CD4-positive, alpha-beta memory T cell (primary cell): Measurements from ENCODE around the gene CELSR2. TPM values are rescaled to one million over a fixed set of nuclear protein-coding genes. Genes with fewer than 3 reads are reported as not detected.

Experiments
- CTCF ChIA-PET: fragments of 350-600 bp; sonication (Branson Sonifier 250); formaldehyde crosslinking; loops from one replicate; lab custom pipeline; 2021; ENCODE audit warnings: inconsistent platforms; ENCODE audit not compliant: partially characterized antibody; lab: Charles Lee
- POLR2A ChIA-PET: fragments of 350-600 bp; sonication (Branson Sonifier 250); formaldehyde crosslinking; loops from one replicate; lab custom pipeline; 2021; ENCODE audit not compliant: partially characterized antibody; lab: Charles Lee
- DNase-seq, 5 donors: peaks; one replicate each; pipeline versions ENCODE4 v3.0.0 to v3.0.0-alpha.2; 2020 to 2022; ENCODE audit warnings: mixed read lengths in 1 of 5
- H3K27ac ChIP-seq: one replicate; pipeline ENCODE4 v1.7.0; 2013; ENCODE audit warnings: low read depth, low read length
- H3K27me3 ChIP-seq: 2 replicates; pipeline ENCODE4 v1.7.0; 2013; ENCODE audit warnings: mild to moderate bottlenecking, low read length, moderate library complexity; ENCODE audit not compliant: insufficient read depth
- H3K36me3 ChIP-seq: 2 replicates; pipeline ENCODE4 v1.7.0; 2013; ENCODE audit warnings: mild to moderate bottlenecking, low read length, moderate library complexity; ENCODE audit not compliant: insufficient read depth
- H3K4me1 ChIP-seq: 2 replicates; pipeline ENCODE4 v1.7.0; 2013; ENCODE audit warnings: mild to moderate bottlenecking, low read length, moderate library complexity; ENCODE audit not compliant: insufficient read depth
- H3K4me3 ChIP-seq, 2 donors: one replicate each; pipeline ENCODE4 v1.7.0; 2013; ENCODE audit warnings: low read length in 2 of 2, mild to moderate bottlenecking in 1 of 2
- H3K9me3 ChIP-seq, 2 donors: one replicate each; pipeline ENCODE4 v1.7.0; 2013; ENCODE audit warnings: low read length in 2 of 2, control low read depth in 1 of 2; ENCODE audit not compliant: control insufficient read depth in 1 of 2
- H3K27ac Mint-ChIP-seq, 7 donors: one replicate each; pipeline ENCODE4 v1.8.0; 2020 to 2021; ENCODE audit warnings: mixed read lengths in 7 of 7, mild to moderate bottlenecking in 6 of 7, inconsistent platforms in 3 of 7, moderate library complexity in 3 of 7
- H3K27me3 Mint-ChIP-seq, 2 donors: one replicate each; pipeline ENCODE4 v1.8.0; 2020 to 2021; ENCODE audit warnings: mixed read lengths in 2 of 2
- H3K36me3 Mint-ChIP-seq, 2 donors: one replicate each; pipeline ENCODE4 v1.8.0; 2020 to 2021; ENCODE audit warnings: mixed read lengths in 2 of 2, inconsistent platforms in 1 of 2, mild to moderate bottlenecking in 1 of 2
- H3K4me1 Mint-ChIP-seq, 4 donors: one replicate each; pipeline ENCODE4 v1.8.0; 2020 to 2021; ENCODE audit warnings: mixed read lengths in 4 of 4, mild to moderate bottlenecking in 1 of 4
- H3K4me3 Mint-ChIP-seq, 8 donors: one replicate each; pipeline ENCODE4 v1.8.0; 2020 to 2021; ENCODE audit warnings: mixed read lengths in 8 of 8, mild to moderate bottlenecking in 7 of 8, moderate library complexity in 6 of 8, inconsistent platforms in 3 of 8
- H3K9me3 Mint-ChIP-seq, 8 donors: one replicate each; pipeline ENCODE4 v1.8.0; 2020 to 2021; ENCODE audit warnings: mixed read lengths in 8 of 8, mild to moderate bottlenecking in 5 of 8, inconsistent platforms in 3 of 8, moderate library complexity in 1 of 8
- intact Hi-C: fragments of 100-400 bp; cut with micrococcal nuclease; formaldehyde crosslinking; loops from one replicate; pipeline ENCODE4 v1.15.1; 2023
- polyA plus RNA-seq, 2 donors: library from polyadenylated mRNA; unstranded; fragments of 300-500 nt; fragmentation: Illumina TruSeq; gene quantifications; one replicate each; pipeline ENCODE4 v1.2.3, GENCODE V29; 2021
- total RNA-seq, 2 experiments: library from RNA; stranded (reverse); gene quantifications; one replicate each; pipeline ENCODE4 v1.2.3, GENCODE V29; 2021

Gene CELSR2
- total and polyA plus RNA-seq, 4 experiments from 2014 or later = 0.52 to 3.1 (median 2.6) TPM; not detected in 1

DNA sequence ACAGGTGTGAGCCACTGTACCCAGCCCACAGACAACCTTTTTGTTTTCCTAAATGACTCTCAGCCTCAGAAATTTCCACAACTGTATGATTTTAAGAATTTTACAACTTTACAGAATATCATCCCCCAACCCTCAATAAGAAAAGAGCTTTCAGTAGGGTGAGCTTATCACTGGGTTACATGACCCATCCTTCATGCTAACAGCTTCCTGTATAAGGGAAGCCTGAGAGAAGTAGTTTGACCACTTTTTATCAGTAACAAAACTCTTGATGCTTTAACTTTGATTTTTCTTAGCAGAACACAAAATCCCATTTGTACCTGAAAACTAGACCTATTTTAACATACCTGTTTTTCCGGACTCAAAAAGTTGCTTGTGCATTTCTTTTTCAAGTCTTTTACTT lies 67.2 kb downstream of the CELSR2 start:
- Histone ChIP-seq H3K4me1 (no peaks in the 10 kb centered on the region), H3K27ac (no peak overlapping the region), H3K4me3 (no peak overlapping the region), H3K27me3 (no peaks in the 10 kb centered on the region), H3K9me3 (no peaks in the 10 kb centered on the region), H3K36me3 (no peaks in the 10 kb centered on the region)
- Mint-ChIP-seq H3K9me3 (no peaks in the 10 kb centered on the region), H3K4me1 (no peaks in the 10 kb centered on the region), H3K4me3 (no peak overlapping the region), H3K36me3 (no peaks in the 10 kb centered on the region), H3K27me3 (peaks cover 3 to 9% of the 10 kb centered on the region in 2 donors), H3K27ac (no peak overlapping the region)
- ChIA-PET CTCF (no interaction called here), POLR2A (no interaction called here)
- intact Hi-C loops = no loop called here
- no peak for DNase-seq

DNA sequence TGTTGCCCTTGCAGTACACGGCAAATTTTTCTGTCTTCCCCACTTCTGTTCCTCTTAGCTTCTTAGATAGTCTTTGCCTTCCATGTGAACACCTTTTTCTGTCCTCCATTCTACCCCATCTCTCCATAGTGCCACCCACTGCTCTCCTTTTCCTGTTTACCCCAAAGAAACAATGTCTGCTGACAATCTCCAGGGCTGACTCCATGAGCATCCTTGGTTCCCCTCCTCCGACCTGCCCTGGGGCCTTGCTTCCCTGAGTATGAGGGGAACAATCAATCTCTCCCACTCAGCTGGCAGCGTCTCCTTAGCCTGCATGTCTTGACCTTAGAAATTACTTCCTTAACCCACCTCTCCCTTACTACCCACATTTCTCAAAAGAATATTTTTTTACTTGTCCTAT lies 69.8 kb downstream of the CELSR2 start:
- intact Hi-C loops = no loop called here
- ChIA-PET POLR2A (no interaction called here), CTCF (no interaction called here)
- H3K9me3 Mint-ChIP-seq = no peaks in the 10 kb centered on the region
- Histone ChIP-seq H3K4me1 (no peaks in the 10 kb centered on the region), H3K36me3 (no peaks in the 10 kb centered on the region), H3K27ac (no peak overlapping the region), H3K4me3 (no peak overlapping the region), H3K27me3 (no peaks in the 10 kb centered on the region), H3K9me3 (no peaks in the 10 kb centered on the region)
- H3K4me3 Mint-ChIP-seq = no peak overlapping the region
- no peaks in the 10 kb centered on the region for H3K36me3 Mint-ChIP-seq
- no peaks in the 10 kb centered on the region for H3K4me1 Mint-ChIP-seq
- no peak overlapping the region for H3K27ac Mint-ChIP-seq
- no peak for DNase-seq
- peaks cover 5 to 6% of the 10 kb centered on the region in 2 donors for H3K27me3 Mint-ChIP-seq

DNA sequence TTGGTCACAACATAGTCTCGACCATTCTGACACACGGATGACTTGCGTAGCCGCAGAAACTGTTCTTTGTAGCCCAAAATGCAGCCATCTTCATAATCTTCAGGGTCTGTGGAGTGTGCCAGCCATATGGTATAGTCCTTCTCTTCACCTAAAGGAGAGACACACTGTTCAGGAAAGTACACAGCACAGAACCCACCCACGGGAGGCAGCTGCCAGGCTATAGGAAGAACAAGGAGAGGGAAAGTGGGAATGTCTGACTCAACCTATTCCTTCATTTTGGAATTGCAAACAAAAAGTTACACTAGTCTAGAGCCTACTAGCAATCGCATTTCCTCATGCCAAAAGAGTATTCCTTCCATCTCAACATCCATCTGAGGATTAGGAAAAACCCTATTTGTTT lies 73.6 kb downstream of the CELSR2 start:
- ChIA-PET POLR2A (no interaction called here), CTCF (no interaction called here)
- Histone ChIP-seq H3K9me3 (no peaks in the 10 kb centered on the region), H3K4me1 (no peaks in the 10 kb centered on the region), H3K36me3 (no peaks in the 10 kb centered on the region), H3K27me3 (no peaks in the 10 kb centered on the region), H3K27ac (no peak overlapping the region), H3K4me3 (no peak overlapping the region)
- Mint-ChIP-seq H3K27ac (no peak overlapping the region), H3K4me3 (no peak overlapping the region), H3K9me3 (no peaks in the 10 kb centered on the region), H3K27me3 (peaks cover 7 to 10% of the 10 kb centered on the region in 2 donors), H3K4me1 (no peaks in the 10 kb centered on the region), H3K36me3 (no peaks in the 10 kb centered on the region)
- DNase-seq = no peak
- intact Hi-C loops = no loop called here

Other genes with a start within 250 kb of the CELSR2 start
- 10 to 100 TPM; 14.0 to 14.1 TPM for gene WDR47, start 207.4 kb upstream of the CELSR2 start, total RNA-seq
- 1 to 10 TPM; 6.3 to 7.5 TPM for gene WDR47, start 207.4 kb upstream of the CELSR2 start, polyA plus RNA-seq
- gene TAF13, start 173.5 kb upstream of the CELSR2 start, total RNA-seq = 10 to 100 TPM; 12.5 to 14.6 TPM
- 1 to 10 TPM in 1 of 2 donors, under 1 TPM in 1; 0.68 to 1.3 TPM for gene TAF13, start 173.5 kb upstream of the CELSR2 start, polyA plus RNA-seq
- gene TMEM167B, start 158.8 kb upstream of the CELSR2 start, total RNA-seq = 10 to 100 TPM; 42.9 to 47.9 TPM
- gene TMEM167B, start 158.8 kb upstream of the CELSR2 start, polyA plus RNA-seq = 10 to 100 TPM; 38.8 to 41.5 TPM
- 10 to 100 TPM; 13.7 to 15.4 TPM for gene ELAPOR1, start 135.4 kb upstream of the CELSR2 start, total RNA-seq
- gene ELAPOR1, start 135.4 kb upstream of the CELSR2 start, polyA plus RNA-seq = 10 to 100 TPM; 15.0 to 17.8 TPM
- gene SARS1, start 35.6 kb upstream of the CELSR2 start, total RNA-seq = 100 to 1,000 TPM; 178 to 190 TPM
- gene SARS1, start 35.6 kb upstream of the CELSR2 start, polyA plus RNA-seq = 100 to 1,000 TPM; 153 to 199 TPM
- under 1 TPM; 0.17 to 0.28 TPM for gene PSRC1, start 33.6 kb downstream of the CELSR2 start, total RNA-seq
- gene PSRC1, start 33.6 kb downstream of the CELSR2 start, polyA plus RNA-seq = under 1 TPM; 0.18 to 0.31 TPM
- gene MYBPHL, start 57.5 kb downstream of the CELSR2 start, total RNA-seq = not detected
- not detected for gene MYBPHL, start 57.5 kb downstream of the CELSR2 start, polyA plus RNA-seq
- under 1 TPM; 0.69 to 0.93 TPM for gene SORT1, start 148.4 kb downstream of the CELSR2 start, total RNA-seq
- gene SORT1, start 148.4 kb downstream of the CELSR2 start, polyA plus RNA-seq = not detected
- gene PSMA5, start 176.9 kb downstream of the CELSR2 start, total RNA-seq = 10 to 100 TPM; 87.7 to 90.2 TPM
- 100 to 1,000 TPM in 1 of 2 donors, 10 to 100 TPM in 1; 96.7 to 122 TPM for gene PSMA5, start 176.9 kb downstream of the CELSR2 start, polyA plus RNA-seq
- gene SYPL2, start 217.0 kb downstream of the CELSR2 start, total RNA-seq = not detected
- not detected for gene SYPL2, start 217.0 kb downstream of the CELSR2 start, polyA plus RNA-seq
- 1 to 10 TPM; 7.4 to 9.0 TPM for gene ATXN7L2, start 234.4 kb downstream of the CELSR2 start, total RNA-seq
- gene ATXN7L2, start 234.4 kb downstream of the CELSR2 start, polyA plus RNA-seq = 1 to 10 TPM; 1.9 to 6.9 TPM
- gene CYB561D1, start 244.6 kb downstream of the CELSR2 start, total RNA-seq = 10 to 100 TPM; 40.7 to 41.6 TPM
- 10 to 100 TPM; 13.6 to 17.1 TPM for gene CYB561D1, start 244.6 kb downstream of the CELSR2 start, polyA plus RNA-seq